Endodermal cell (in vitro differentiated cells): Measurements from ENCODE around the gene PPP1R14D. TPM values are rescaled to one million over a fixed set of nuclear protein-coding genes. Genes with fewer than 3 reads are reported as not detected.
A peak's percentile ranks its signal among the peaks of the same experiment; 100 is the strongest.

Experiments used
- DNase-seq: peaks from one replicate; pipeline ENCODE4 v3.0.0-alpha.2; 2017
- H3K27ac ChIP-seq: 2 replicates; pipeline ENCODE4 v1.5.1; 2013; ENCODE audit warnings: mild to moderate bottlenecking, low read depth, low read length, moderate library complexity
- H3K27me3 ChIP-seq: 2 replicates; pipeline ENCODE4 v1.6.1; 2013; ENCODE audit warnings: mild to moderate bottlenecking, low read length, moderate library complexity; ENCODE audit not compliant: insufficient read depth, control insufficient read depth, poor library complexity, severe bottlenecking
- H3K36me3 ChIP-seq: 2 replicates; pipeline ENCODE4 v1.7.0; 2013; ENCODE audit warnings: mild to moderate bottlenecking, low read length, moderate library complexity; ENCODE audit not compliant: control insufficient read depth, insufficient read depth
- H3K4me1 ChIP-seq: one replicate; pipeline ENCODE4 v1.7.0; 2013; ENCODE audit warnings: low read length; ENCODE audit not compliant: control insufficient read depth, insufficient read depth
- H3K4me3 ChIP-seq: 2 replicates; pipeline ENCODE4 v1.5.1; 2013; ENCODE audit warnings: mild to moderate bottlenecking, low read length, moderate library complexity
- H3K9ac ChIP-seq: 2 replicates; pipeline ENCODE4 v1.6.1; 2013; ENCODE audit warnings: mild to moderate bottlenecking, low read length, moderate library complexity; ENCODE audit not compliant: poor library complexity, severe bottlenecking; ENCODE audit errors: extremely low read depth
- H3K9me3 ChIP-seq: 2 replicates; pipeline ENCODE4 v1.6.1; 2013; ENCODE audit warnings: mild to moderate bottlenecking, low read length, moderate library complexity; ENCODE audit not compliant: control insufficient read depth
- H3K27ac Mint-ChIP-seq: 2 replicates; pipeline ENCODE4 v1.8.0; 2020; ENCODE audit warnings: mixed read lengths
- H3K27me3 Mint-ChIP-seq: 2 replicates; pipeline ENCODE4 v1.8.0; 2021; ENCODE audit warnings: mild to moderate bottlenecking, mixed read lengths; ENCODE audit not compliant: insufficient read depth
- H3K36me3 Mint-ChIP-seq: 2 replicates; pipeline ENCODE4 v1.8.0; 2020; ENCODE audit warnings: low read depth, mixed read lengths
- H3K4me1 Mint-ChIP-seq: 2 replicates; pipeline ENCODE4 v1.8.0; 2020; ENCODE audit warnings: mixed read lengths
- H3K4me3 Mint-ChIP-seq: 2 replicates; pipeline ENCODE4 v1.8.0; 2020; ENCODE audit warnings: mild to moderate bottlenecking, moderate library complexity, mixed read lengths
- H3K9me3 Mint-ChIP-seq: 2 replicates; pipeline ENCODE4 v1.8.0; 2020; ENCODE audit warnings: mild to moderate bottlenecking, mixed read lengths
- WGBS, 2 experiments: methylation state at CpG; one replicate each; pipeline versions ENCODE4 v1.1.5 to v1.1.7; 2013; ENCODE audit warnings: missing lambda C conversion rate in 2 of 2, mixed read lengths in 1 of 2; ENCODE audit not compliant: insufficient coverage in 1 of 2, insufficient read length in 1 of 2; 5-methylcytosine and 5-hydroxymethylcytosine counted together
- total RNA-seq, 2 donors: library from RNA; stranded (reverse); fragmentation: NEBNext Ultra II Directional in 1 of 2; extraction: Animal tissue kit (Norgen Biotek cat#: 25700) in 1 of 2; gene quantifications; 2 replicates in 1 of 2; 3 replicates in 1 of 2; pipeline ENCODE4 v1.2.1, GENCODE V29; 2021
- TF ChIP-seq, protein P1 (sequence below): fragments of 200-600 bp; sonication (generic); conservative IDR thresholded peaks from 2 replicates; pipeline ENCODE4 v1.5.0; 2021; ENCODE audit warnings: antibody characterized with exemption, mild to moderate bottlenecking

The PPP1R14D gene
- total RNA-seq, 2 donors from 2014 or later: not detected

GRCh38 chr15:40871749-40872617 lies 43.5 kb upstream of the PPP1R14D start:
- no peaks in the 10 kb centered on the region for H3K4me1 ChIP-seq
- H3K9me3 Mint-ChIP-seq: no peaks in the 10 kb centered on the region
- H3K27me3 Mint-ChIP-seq: peaks cover 3% of the 10 kb centered on the region
- H3K9ac ChIP-seq: no peak overlapping the region
- peak; percentile 90 for DNase-seq
- H3K36me3 ChIP-seq: no peaks in the 10 kb centered on the region
- H3K4me1 Mint-ChIP-seq: peaks cover 20% of the 10 kb centered on the region
- no peaks in the 10 kb centered on the region for H3K36me3 Mint-ChIP-seq
- H3K27ac ChIP-seq: no peak overlapping the region
- H3K27me3 ChIP-seq: peaks cover 6% of the 10 kb centered on the region
- H3K4me3 Mint-ChIP-seq: peak overlapping the region; percentile 6
- peak overlapping the region; percentile 86 for H3K27ac Mint-ChIP-seq
- H3K9me3 ChIP-seq: no peaks in the 10 kb centered on the region
- TF ChIP-seq, protein P1, sequence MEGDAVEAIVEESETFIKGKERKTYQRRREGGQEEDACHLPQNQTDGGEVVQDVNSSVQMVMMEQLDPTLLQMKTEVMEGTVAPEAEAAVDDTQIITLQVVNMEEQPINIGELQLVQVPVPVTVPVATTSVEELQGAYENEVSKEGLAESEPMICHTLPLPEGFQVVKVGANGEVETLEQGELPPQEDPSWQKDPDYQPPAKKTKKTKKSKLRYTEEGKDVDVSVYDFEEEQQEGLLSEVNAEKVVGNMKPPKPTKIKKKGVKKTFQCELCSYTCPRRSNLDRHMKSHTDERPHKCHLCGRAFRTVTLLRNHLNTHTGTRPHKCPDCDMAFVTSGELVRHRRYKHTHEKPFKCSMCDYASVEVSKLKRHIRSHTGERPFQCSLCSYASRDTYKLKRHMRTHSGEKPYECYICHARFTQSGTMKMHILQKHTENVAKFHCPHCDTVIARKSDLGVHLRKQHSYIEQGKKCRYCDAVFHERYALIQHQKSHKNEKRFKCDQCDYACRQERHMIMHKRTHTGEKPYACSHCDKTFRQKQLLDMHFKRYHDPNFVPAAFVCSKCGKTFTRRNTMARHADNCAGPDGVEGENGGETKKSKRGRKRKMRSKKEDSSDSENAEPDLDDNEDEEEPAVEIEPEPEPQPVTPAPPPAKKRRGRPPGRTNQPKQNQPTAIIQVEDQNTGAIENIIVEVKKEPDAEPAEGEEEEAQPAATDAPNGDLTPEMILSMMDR: no peak
- 81 to 89% methylated on average over 9 to 13 of the region's 13 CpGs for WGBS, 2 experiments
- no peak overlapping the region for H3K4me3 ChIP-seq

- no peaks in the 10 kb centered on the region for H3K36me3 Mint-ChIP-seq
- no peak overlapping the region for H3K27ac ChIP-seq
Measured at GRCh38 chr15:40870716-40871115, 42.2 kb upstream of the PPP1R14D start.

DNA sequence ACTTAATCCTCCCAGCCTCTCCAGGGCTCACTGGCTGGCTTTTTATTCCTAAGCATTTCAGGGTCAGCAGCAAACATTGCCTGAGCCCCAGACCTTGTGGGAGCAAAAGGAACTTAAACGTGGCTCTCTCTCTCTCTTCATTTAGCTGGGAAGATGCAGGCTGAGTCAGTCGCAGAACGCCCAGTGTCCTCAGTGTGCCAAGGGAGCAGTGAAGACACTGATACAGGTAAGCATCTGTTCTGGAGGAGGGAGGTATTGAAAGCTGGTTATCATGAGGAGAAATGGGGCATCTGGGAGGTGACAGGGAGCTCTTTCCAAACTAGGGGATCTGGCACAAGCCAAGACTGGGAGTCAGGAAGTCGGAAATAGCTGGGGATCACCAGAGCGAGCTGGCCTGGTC lies 41.2 kb upstream of the PPP1R14D start:
- no peak overlapping the region for H3K4me3 Mint-ChIP-seq

More at GRCh38 chr15:40870716-40871115, 42.2 kb upstream of the PPP1R14D start:
- no peak overlapping the region for H3K27ac Mint-ChIP-seq
- no peaks in the 10 kb centered on the region for H3K36me3 ChIP-seq
- H3K4me3 ChIP-seq: no peak overlapping the region
- H3K27me3 Mint-ChIP-seq: peaks cover 5% of the 10 kb centered on the region
- no peaks in the 10 kb centered on the region for H3K4me1 ChIP-seq
- H3K9me3 ChIP-seq: no peaks in the 10 kb centered on the region
- H3K9ac ChIP-seq: no peak overlapping the region
- TF ChIP-seq, protein P1: no peak
- DNase-seq: no peak
- peaks cover 6% of the 10 kb centered on the region for H3K27me3 ChIP-seq
- 100% methylated on average over 1 of the region's 1 CpG; no CpG with 5 or more reads in 1 of the 2 experiments for WGBS, 2 experiments
- no peak overlapping the region for H3K4me3 Mint-ChIP-seq
- no peaks in the 10 kb centered on the region for H3K9me3 Mint-ChIP-seq
- H3K4me1 Mint-ChIP-seq: peaks cover 20% of the 10 kb centered on the region

More for the DNA sequence above, 41.2 kb upstream of the PPP1R14D start:
- 87 to 89% methylated on average over 3 to 5 of the region's 5 CpGs for WGBS, 2 experiments
- no peak overlapping the region for H3K27ac ChIP-seq
- Mint-ChIP-seq H3K27ac (no peak overlapping the region), H3K36me3 (no peaks in the 10 kb centered on the region), H3K9me3 (no peaks in the 10 kb centered on the region), H3K4me1 (peaks cover 20% of the 10 kb centered on the region), H3K27me3 (peaks cover 5% of the 10 kb centered on the region)
- H3K9me3 ChIP-seq: no peaks in the 10 kb centered on the region
- no peaks in the 10 kb centered on the region for H3K36me3 ChIP-seq
- H3K4me3 ChIP-seq: no peak overlapping the region
- TF ChIP-seq, protein P1: no peak
- no peak for DNase-seq
- no peaks in the 10 kb centered on the region for H3K4me1 ChIP-seq
- peaks cover 5% of the 10 kb centered on the region for H3K27me3 ChIP-seq
- H3K9ac ChIP-seq: no peak overlapping the region
